Measurements from ENCODE around the gene MGRN1. TPM values are rescaled to one million over a fixed set of nuclear protein-coding genes. Genes with fewer than 3 reads are reported as not detected.

The MGRN1 gene
- total RNA-seq, 1 donor from 2014 or later: 29.3 TPM

- DNase-seq: no peak
Observed at GRCh38 chr16:4687946-4688673, 63.5 kb downstream of the MGRN1 start.

- DNase-seq: no peak
Observed at GRCh38 chr16:4688674-4689045, 64.0 kb downstream of the MGRN1 start.

- DNase-seq: no peak
Observed at GRCh38 chr16:4689091-4689671, 64.6 kb downstream of the MGRN1 start.

GRCh38 chr16:4689864-4690704 is 65.5 kb downstream of the MGRN1 start:
- no peak for DNase-seq

GRCh38 chr16:4690946-4691665 is 66.5 kb downstream of the MGRN1 start:
- peak; percentile 45 for DNase-seq

DNA sequence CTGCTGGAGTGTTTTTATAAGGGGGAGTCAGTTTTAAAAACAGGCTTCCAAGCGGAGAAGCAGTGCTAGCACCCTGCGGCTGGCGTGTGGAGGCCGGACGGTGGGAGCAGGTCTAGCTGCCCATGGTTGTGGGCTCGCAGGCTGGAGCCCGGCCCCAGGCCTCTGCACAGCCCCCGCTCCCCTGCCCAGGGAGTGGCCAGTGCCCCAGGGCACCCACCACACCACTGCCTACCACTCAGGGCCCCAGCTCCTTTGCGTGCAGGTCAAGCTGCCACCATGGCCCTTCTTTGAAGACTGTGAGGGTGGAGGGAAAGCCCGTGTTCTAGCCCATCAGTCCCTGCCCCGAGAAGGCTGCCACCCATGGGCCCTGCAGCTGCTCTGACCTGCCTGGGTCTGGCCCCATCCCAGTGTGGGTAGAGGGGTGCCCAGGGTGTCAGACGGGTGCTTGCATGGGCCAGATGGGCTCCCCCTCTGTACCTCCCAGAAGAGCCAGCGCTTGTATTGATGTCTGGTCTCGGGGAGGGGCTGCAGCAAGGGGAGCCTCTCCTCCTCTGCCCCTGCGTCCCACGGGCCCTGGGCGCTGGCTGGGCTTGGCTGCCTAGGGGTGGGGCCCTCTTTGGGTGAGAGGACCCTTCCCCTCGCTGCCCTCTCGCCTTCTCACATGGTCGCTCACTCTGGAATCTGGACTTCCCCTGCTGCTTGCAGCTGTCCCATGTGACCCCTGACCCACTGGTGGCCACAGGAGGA is 67.2 kb downstream of the MGRN1 start:
- DNase-seq: no peak

- DNase-seq: no peak
Observed at GRCh38 chr16:4692460-4693295, 68.1 kb downstream of the MGRN1 start.

DNA sequence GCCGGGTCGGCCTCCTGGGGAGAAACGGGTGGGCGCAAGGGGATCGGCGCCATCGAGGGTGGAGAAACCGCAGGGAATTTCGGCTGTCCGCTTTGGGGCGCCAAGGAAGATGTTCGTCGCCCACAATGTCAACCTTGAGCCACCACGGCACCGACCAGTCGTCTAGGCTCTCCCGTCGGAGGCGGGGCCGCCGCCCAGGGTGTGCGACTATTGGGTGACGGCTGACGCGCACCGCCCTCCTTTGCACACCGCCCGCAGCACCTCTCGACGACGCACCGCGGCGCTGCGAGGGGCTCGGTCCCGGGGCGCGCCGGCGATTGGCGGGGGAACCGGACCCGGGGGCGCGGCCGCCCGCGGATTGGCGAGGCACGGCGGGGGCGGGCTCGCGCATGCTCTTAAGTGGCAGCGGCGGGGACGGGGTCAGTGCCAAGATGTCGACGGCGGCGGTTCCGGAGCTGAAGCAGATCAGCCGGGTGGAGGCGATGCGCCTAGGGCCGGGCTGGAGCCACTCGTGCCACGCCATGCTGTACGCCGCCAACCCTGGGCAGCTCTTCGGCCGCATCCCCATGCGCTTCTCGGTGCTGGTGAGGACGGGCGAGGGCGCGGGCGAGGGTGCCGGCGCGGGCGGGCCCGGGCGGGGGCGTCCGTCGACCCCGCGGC is 68.8 kb downstream of the MGRN1 start, which contains the start of gene NUDT16L1:
Gene NUDT16L1 (plus strand): TSS at position 267 of the 660 bp plus-strand sequence. CDS start 165 bp downstream, at position 432.
- DNase-seq: peak; percentile 96

DNA sequence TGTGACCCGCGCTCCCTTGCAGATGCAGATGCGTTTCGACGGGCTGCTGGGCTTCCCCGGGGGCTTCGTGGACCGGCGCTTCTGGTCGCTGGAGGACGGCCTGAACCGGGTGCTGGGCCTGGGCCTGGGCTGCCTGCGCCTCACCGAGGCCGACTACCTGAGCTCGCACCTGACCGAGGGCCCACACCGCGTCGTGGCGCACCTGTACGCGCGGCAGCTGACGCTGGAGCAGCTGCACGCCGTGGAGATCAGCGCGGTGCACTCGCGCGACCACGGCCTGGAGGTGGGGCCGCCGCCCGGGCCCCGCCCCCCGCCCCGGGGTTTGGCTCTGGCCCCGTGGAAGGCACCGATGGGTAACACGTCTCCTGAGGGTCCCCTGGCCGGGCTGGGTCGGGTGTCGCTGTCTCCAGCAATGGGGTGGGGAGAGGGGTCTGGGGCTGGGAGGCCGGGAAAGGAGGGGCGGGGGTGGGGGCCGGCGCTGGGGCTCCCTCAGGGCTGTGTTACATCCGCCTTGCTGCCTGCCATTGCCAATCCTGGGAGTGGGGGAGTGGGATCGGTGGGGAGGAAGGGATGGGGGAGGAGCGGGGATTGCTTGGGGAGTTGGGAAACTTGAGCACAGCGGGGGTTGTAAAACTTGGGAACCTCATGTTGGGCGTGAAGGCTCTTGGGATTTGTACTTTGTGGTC is 69.5 kb downstream of the MGRN1 start:
- DNase-seq: peak; percentile 31

DNA sequence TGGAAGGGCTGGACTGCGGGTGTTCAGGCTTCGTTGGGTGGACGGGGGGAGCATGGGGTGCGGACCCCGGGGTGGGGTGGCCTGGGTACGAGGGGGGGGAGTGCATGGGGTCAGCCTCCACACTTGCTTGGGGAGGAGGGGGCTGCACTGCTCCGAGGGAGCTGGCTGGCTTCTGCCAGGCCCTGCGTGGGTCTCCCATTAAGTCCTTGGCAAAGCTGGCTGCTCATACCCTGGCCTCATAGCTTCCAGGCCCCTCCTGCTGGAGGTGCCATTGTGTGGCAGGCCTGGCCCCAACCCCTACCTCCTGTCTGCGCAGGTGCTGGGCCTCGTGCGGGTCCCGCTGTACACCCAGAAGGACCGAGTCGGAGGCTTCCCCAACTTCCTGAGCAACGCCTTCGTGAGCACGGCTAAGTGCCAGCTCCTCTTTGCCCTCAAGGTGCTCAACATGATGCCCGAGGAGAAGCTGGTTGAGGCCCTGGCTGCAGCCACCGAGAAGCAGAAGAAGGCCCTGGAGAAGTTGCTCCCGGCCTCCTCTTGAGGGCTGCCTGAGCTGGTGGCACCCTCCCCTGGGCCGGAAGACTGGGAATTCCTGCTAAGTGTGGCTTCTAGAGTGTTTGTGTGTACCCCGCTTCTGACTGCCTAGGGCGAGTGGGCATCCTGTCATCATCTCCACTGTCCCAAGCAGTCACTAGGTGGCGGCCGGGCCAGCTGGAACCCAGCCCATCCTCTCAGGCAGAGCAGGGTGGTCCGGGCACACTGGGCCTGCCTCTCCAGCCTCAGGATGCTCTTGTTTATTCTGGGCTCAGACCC is 70.2 kb downstream of the MGRN1 start:
- peak; percentile 27 for DNase-seq

GRCh38 chr16:4695473-4696171 is 71.0 kb downstream of the MGRN1 start:
- no peak for DNase-seq

- DNase-seq: no peak
Observed at GRCh38 chr16:4696172-4696904, 71.7 kb downstream of the MGRN1 start.

GRCh38 chr16:4696905-4697847 is 72.5 kb downstream of the MGRN1 start:
- no peak for DNase-seq

- DNase-seq: no peak
Observed at GRCh38 chr16:4697848-4698291, 73.2 kb downstream of the MGRN1 start.

DNA sequence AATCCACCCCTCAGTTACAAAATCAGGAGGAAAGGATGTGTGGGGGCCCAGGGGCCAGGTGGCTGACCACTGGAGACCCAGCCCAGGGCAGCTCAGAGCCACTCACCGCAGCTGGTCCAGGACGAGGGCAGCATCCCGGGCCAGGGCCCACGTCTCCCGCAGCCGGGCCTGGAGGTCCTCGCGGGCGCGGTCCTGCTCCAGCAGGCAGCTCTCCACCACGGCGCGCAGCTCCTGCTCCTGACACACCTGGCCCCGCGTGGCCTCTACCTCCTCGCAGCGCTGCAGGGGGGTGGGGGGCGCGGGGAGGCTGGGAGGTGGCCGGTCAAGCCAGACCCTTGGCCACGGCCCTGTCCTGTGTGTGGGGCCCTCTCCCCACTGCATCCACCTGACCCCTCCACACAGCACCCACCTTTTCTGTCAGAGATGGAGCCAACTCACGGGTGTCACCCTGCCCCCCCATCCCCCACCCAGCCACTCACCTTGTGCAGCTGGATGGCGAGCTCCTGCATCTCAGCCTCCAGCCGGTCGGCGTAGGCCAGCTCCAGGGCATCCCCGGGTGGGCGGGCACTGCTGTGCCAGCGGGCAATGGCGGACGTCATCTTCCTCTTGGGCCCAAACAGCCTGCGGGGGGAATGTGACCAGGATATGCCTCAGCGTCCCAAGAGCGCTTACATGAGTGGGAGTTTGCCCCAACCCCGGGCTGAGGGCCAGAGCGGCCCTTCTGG is 73.9 kb downstream of the MGRN1 start:
- no peak for DNase-seq

Data from dermis blood vessel endothelial cell (primary cell).